ENCODE data around the gene BMPR1A. TPM values are rescaled to one million over a fixed set of nuclear protein-coding genes. Genes with fewer than 3 reads are reported as not detected.

Gene BMPR1A
- polyA plus RNA-seq: 5.7 and 8.5 TPM in 2 replicates

GRCh38 chr10:86756511-86757112 is at the start of gene BMPR1A:
TSS of gene BMPR1A (plus strand) at chr10:86756619. CDS start at chr10:86876019, 119,400 bp downstream.

GRCh38 chr10:86957471-86958115 is 201.2 kb downstream of the BMPR1A start, which contains the start of gene MMRN2:
TSS of gene MMRN2 (minus strand) at chr10:86957615. CDS start at chr10:86957541, 74 bp downstream.

DNA sequence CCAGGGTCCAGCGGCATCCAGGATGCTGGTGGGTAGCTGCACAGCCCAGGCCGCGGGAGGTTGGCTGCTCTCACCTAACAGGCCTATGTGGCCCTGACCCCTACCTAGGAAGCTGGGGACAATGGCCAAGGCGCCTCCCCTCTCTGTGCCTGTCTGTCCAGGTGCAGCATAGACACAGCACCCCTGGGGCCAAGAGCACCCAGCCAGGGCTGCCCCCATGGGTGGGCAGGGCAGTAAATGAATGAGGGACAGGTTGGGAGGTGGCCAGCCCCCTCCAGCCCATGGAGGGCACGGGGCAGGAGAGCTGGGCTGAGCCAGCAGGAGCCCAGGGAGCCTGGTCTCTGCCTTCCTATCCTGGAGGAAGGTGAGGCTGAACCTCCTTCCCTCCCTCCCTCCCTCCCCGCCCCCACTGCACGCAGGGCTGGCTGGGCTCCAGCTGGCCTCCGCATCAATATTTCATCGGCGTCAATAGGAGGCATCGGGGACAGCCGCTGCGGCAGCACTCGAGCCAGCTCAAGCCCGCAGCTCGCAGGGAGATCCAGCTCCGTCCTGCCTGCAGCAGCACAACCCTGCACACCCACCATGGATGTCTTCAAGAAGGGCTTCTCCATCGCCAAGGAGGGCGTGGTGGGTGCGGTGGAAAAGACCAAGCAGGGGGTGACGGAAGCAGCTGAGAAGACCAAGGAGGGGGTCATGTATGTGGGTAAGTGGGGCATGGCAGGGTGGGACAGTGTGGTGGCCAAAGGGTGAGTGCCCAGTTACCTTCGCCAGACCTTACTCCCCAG is 201.9 kb downstream of the BMPR1A start, which contains the start of gene SNCG:
Gene SNCG, plus strand, starts transcription at position 484 of the 785 bp plus-strand sequence. Its CDS starts 99 bp downstream, at position 583.

DNA sequence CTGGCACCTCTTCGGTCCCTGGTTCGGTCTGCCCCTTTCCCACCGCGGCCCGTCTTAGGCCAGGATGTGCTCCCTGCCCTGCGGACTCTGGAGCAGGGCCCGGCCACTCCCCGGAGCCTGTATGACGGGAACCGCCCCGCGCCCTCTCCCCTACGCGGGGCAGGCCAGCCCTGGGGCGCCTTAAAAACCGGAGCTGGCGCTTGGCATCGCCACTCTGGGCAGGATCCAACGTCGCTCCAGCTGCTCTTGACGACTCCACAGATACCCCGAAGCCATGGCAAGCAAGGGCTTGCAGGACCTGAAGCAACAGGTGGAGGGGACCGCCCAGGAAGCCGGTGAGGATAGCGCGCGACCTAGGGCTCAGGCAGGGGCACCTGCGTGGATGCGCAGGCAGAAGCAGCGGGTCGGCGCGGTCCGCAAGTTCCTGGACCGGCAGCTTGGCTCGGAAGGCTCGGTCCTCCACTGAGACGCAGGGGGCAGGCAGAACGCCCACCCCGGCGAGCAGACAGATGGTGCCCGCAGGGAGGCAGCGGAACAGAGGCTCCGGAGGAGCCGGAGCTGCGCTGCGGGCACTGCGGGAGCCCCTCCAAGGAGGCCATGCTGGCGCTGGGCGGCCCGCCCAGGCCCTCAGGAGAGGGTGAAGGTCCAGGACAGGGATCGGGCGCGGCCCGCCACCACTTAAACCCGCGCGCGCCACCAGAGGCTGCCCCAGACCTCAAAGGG is 212.0 kb downstream of the BMPR1A start, which contains the start of gene ADIRF:
Gene ADIRF, plus strand, starts transcription at position 212 of the 723 bp plus-strand sequence. Its CDS starts 63 bp downstream, at position 275.

Other genes with a start within 250 kb of the BMPR1A start
- gene WAPL, start 234.8 kb upstream of the BMPR1A start, polyA plus RNA-seq: 18.8 and 27.6 TPM in 2 replicates
- 0.20 TPM in 1 of 2 replicates, not detected in the other for gene OPN4, start 102.1 kb upstream of the BMPR1A start, polyA plus RNA-seq
- gene LDB3, start 88.1 kb upstream of the BMPR1A start, polyA plus RNA-seq: 1.1 and 2.1 TPM in 2 replicates
- gene MMRN2, start 201.0 kb downstream of the BMPR1A start, polyA plus RNA-seq: 0.46 and 0.52 TPM in 2 replicates
- 1,040 and 1,509 TPM in 2 replicates for gene SNCG, start 202.0 kb downstream of the BMPR1A start, polyA plus RNA-seq
- 3.3 and 4.2 TPM in 2 replicates for gene ADIRF, start 211.9 kb downstream of the BMPR1A start, polyA plus RNA-seq